ENCODE data around the gene MYO6. TPM values are rescaled to one million over a fixed set of nuclear protein-coding genes. Genes with fewer than 3 reads are reported as not detected.

The MYO6 gene
- total RNA-seq, 1 donor = 15.2 TPM

GRCh38 chr6:75870389-75870788 is 121.3 kb downstream of the MYO6 start:
- H3K4me2 ChIP-seq (ENCODE audit: insufficient read depth, low read length) = no peak overlapping the region
- DNase-seq (ENCODE audit: insufficient read length, low spot score, missing footprints) = no peak
- no peak for TF ChIP-seq CTCF (IDR thresholded peaks at IDR 0.05; ENCODE audit: extremely low read depth, low read depth, low read length)
- H3K4me3 ChIP-seq (ENCODE audit: insufficient read depth, low read length) = no peak overlapping the region
- H3K27me3 ChIP-seq (ENCODE audit: insufficient read depth, low read length) = no peaks in the 10 kb centered on the region
- H3K9me3 ChIP-seq (ENCODE audit: low read depth, low read length) = no peaks in the 10 kb centered on the region
- no peaks in the 10 kb centered on the region for H3K4me1 ChIP-seq (ENCODE audit: insufficient read depth, low read length)
- no peak overlapping the region for H2AFZ ChIP-seq (ENCODE audit: low read length)
- H3K79me2 ChIP-seq (ENCODE audit: insufficient read depth, low read length) = no peaks in the 10 kb centered on the region
- H3K27ac ChIP-seq (ENCODE audit: low read depth, low read length) = no peak overlapping the region
- H3K36me3 ChIP-seq (ENCODE audit: insufficient read depth, low read length) = peaks cover 7% of the 10 kb centered on the region
- H4K20me1 ChIP-seq (ENCODE audit: insufficient read depth, low read length) = no peaks in the 10 kb centered on the region

GRCh38 chr6:75874224-75874623 is 125.2 kb downstream of the MYO6 start:
- Histone ChIP-seq H3K4me2 (ENCODE audit: insufficient read depth, low read length) (no peak overlapping the region), H2AFZ (ENCODE audit: low read length) (no peak overlapping the region), H3K36me3 (ENCODE audit: insufficient read depth, low read length) (peaks cover 4% of the 10 kb centered on the region), H3K4me1 (ENCODE audit: insufficient read depth, low read length) (no peaks in the 10 kb centered on the region), H3K4me3 (ENCODE audit: insufficient read depth, low read length) (no peak overlapping the region), H3K79me2 (ENCODE audit: insufficient read depth, low read length) (no peaks in the 10 kb centered on the region), H4K20me1 (ENCODE audit: insufficient read depth, low read length) (no peaks in the 10 kb centered on the region), H3K27me3 (ENCODE audit: insufficient read depth, low read length) (no peaks in the 10 kb centered on the region), H3K27ac (ENCODE audit: low read depth, low read length) (no peak overlapping the region), H3K9me3 (ENCODE audit: low read depth, low read length) (no peaks in the 10 kb centered on the region)
- no peak for DNase-seq (ENCODE audit: insufficient read length, low spot score, missing footprints)
- no peak for TF ChIP-seq CTCF (IDR thresholded peaks at IDR 0.05; ENCODE audit: extremely low read depth, low read depth, low read length)

GRCh38 chr6:75876152-75876551 is 127.1 kb downstream of the MYO6 start:
- no peaks in the 10 kb centered on the region for H3K4me1 ChIP-seq (ENCODE audit: insufficient read depth, low read length)
- TF ChIP-seq CTCF (IDR thresholded peaks at IDR 0.05; ENCODE audit: extremely low read depth, low read depth, low read length) = no peak
- H4K20me1 ChIP-seq (ENCODE audit: insufficient read depth, low read length) = no peaks in the 10 kb centered on the region
- no peak overlapping the region for H2AFZ ChIP-seq (ENCODE audit: low read length)
- H3K9me3 ChIP-seq (ENCODE audit: low read depth, low read length) = no peaks in the 10 kb centered on the region
- H3K4me3 ChIP-seq (ENCODE audit: insufficient read depth, low read length) = no peak overlapping the region
- DNase-seq (ENCODE audit: insufficient read length, low spot score, missing footprints) = no peak
- H3K27ac ChIP-seq (ENCODE audit: low read depth, low read length) = no peak overlapping the region
- H3K36me3 ChIP-seq (ENCODE audit: insufficient read depth, low read length) = peaks cover 4% of the 10 kb centered on the region
- H3K4me2 ChIP-seq (ENCODE audit: insufficient read depth, low read length) = no peak overlapping the region
- H3K27me3 ChIP-seq (ENCODE audit: insufficient read depth, low read length) = no peaks in the 10 kb centered on the region
- H3K79me2 ChIP-seq (ENCODE audit: insufficient read depth, low read length) = no peaks in the 10 kb centered on the region

GRCh38 chr6:75880305-75880704 is 131.3 kb downstream of the MYO6 start:
- Histone ChIP-seq H3K9me3 (ENCODE audit: low read depth, low read length) (no peaks in the 10 kb centered on the region), H3K36me3 (ENCODE audit: insufficient read depth, low read length) (no peaks in the 10 kb centered on the region), H4K20me1 (ENCODE audit: insufficient read depth, low read length) (no peaks in the 10 kb centered on the region), H2AFZ (ENCODE audit: low read length) (no peak overlapping the region), H3K27me3 (ENCODE audit: insufficient read depth, low read length) (no peaks in the 10 kb centered on the region), H3K79me2 (ENCODE audit: insufficient read depth, low read length) (no peaks in the 10 kb centered on the region), H3K4me2 (ENCODE audit: insufficient read depth, low read length) (no peak overlapping the region), H3K4me1 (ENCODE audit: insufficient read depth, low read length) (peaks cover 9% of the 10 kb centered on the region), H3K27ac (ENCODE audit: low read depth, low read length) (no peak overlapping the region), H3K4me3 (ENCODE audit: insufficient read depth, low read length) (no peak overlapping the region)
- TF ChIP-seq CTCF (IDR thresholded peaks at IDR 0.05; ENCODE audit: extremely low read depth, low read depth, low read length) = no peak
- no peak for DNase-seq (ENCODE audit: insufficient read length, low spot score, missing footprints)

All from osteoblast (primary cell).